ENCODE data around the gene PPP2R5E. TPM values are rescaled to one million over a fixed set of nuclear protein-coding genes. Genes with fewer than 3 reads are reported as not detected.
A peak's percentile ranks its signal among the peaks of the same experiment; 100 is the strongest.
"Not testable (repeated sequence)": the region's sequence is repeated elsewhere in the genome, so short reads cannot be mapped to it uniquely, and the experiment has no call there.

PPP2R5E gene
- total and polyA plus RNA-seq, 8 donors: 7.2 to 32.9 (median 14.2) TPM

- H3K27me3 ChIP-seq: no peaks in the 10 kb centered on the region
- no peak overlapping the region for H3K27ac ChIP-seq
- DNase-seq: peak in 1 of 2 donors; percentile 39
- intact Hi-C loops (cut with DNase I; ENCODE audit: low total_unique reads): no loop called here
- WGBS, 5 donors: 75 to 86% (median 79%) methylated on average over 4 of the region's 4 CpGs
- peaks cover 21 to 99% (median 90%) of the 10 kb centered on the region in 4 donors for H3K36me3 ChIP-seq
- no peaks in the 10 kb centered on the region for H3K4me1 ChIP-seq
- H3K4me3 ChIP-seq: no peak overlapping the region
- no peaks in the 10 kb centered on the region for H3K9me3 ChIP-seq
- TF ChIP-seq POLR2AphosphoS5 (IDR thresholded peaks at IDR 0.05) (no peak), CTCF (IDR thresholded peaks at IDR 0.05) (no peak), POLR2A (IDR thresholded peaks at IDR 0.05) (no peak), EP300 (IDR thresholded peaks at IDR 0.05) (no peak)
Measured at GRCh38 chr14:63383776-63384367, 159.3 kb downstream of the PPP2R5E start.

DNA sequence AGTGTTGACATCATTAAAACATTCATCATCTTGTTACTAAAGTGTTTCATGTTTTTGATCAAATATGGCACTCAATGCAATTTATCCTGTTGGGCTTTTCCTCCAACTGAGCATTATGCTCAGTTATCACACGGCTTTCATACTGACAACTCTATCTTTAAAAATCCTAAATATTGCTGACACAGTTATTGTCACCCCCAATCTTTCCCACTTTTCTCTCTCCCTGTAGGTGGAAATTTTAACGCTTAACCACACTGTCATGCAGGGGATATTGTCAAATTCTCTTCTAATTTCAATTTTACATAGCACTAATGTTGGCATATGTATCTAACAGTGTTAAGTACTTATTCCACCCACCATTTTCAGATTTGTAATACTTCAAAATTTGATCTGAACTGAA lies 164.7 kb downstream of the PPP2R5E start:
- Histone ChIP-seq H3K36me3 (peaks cover 14 to 82% (median 52%) of the 10 kb centered on the region in 4 donors), H3K4me1 (no peaks in the 10 kb centered on the region), H3K27me3 (no peaks in the 10 kb centered on the region), H3K27ac (no peak overlapping the region), H3K9me3 (no peaks in the 10 kb centered on the region), H3K4me3 (no peak overlapping the region)
- intact Hi-C loops (cut with DNase I; ENCODE audit: low total_unique reads): no loop called here
- TF ChIP-seq POLR2AphosphoS5 (IDR thresholded peaks at IDR 0.05) (no peak), CTCF (IDR thresholded peaks at IDR 0.05) (no peak), EP300 (IDR thresholded peaks at IDR 0.05) (no peak), POLR2A (IDR thresholded peaks at IDR 0.05) (no peak)
- 95 to 100% (median 97%) methylated on average over 2 of the region's 2 CpGs for WGBS, 5 donors
- no peak for DNase-seq

- no peaks in the 10 kb centered on the region for H3K9me3 ChIP-seq
- TF ChIP-seq EP300 (IDR thresholded peaks at IDR 0.05) (no peak), POLR2A (IDR thresholded peaks at IDR 0.05) (no peak), CTCF (IDR thresholded peaks at IDR 0.05) (no peak), POLR2AphosphoS5 (IDR thresholded peaks at IDR 0.05) (no peak)
- H3K4me1 ChIP-seq: no peaks in the 10 kb centered on the region
- no peaks in the 10 kb centered on the region for H3K27me3 ChIP-seq
- 56 to 71% (median 69%) methylated on average over 3 of the region's 3 CpGs for WGBS, 5 donors
- H3K36me3 ChIP-seq: peaks cover 8 to 64% (median 41%) of the 10 kb centered on the region in 4 donors
- no peak overlapping the region for H3K4me3 ChIP-seq
- no peak overlapping the region for H3K27ac ChIP-seq
- DNase-seq: no peak
- intact Hi-C loops (cut with DNase I; ENCODE audit: low total_unique reads): no loop called here
Measured at GRCh38 chr14:63375769-63376168, 167.4 kb downstream of the PPP2R5E start.

DNA sequence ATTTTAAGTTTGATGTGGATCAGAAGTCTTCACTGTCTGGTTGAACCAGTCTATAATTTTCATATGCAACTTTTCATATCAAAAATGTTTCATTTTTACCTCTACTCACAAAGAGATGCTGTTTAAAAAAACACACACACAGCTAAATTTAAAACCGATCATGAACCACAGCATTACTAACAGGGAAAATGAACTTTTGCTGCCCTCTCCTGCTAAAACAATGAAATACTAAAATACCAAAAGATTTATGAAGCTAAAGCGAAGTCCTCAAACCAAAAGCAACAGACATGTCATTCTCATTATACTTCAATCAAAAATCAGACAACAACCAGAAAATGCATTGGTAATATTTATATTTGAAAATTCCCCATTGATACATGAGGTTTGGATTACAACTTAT lies 171.6 kb downstream of the PPP2R5E start:
- H3K27ac ChIP-seq; H3K4me1 ChIP-seq; intact Hi-C loops (cut with DNase I; ENCODE audit: low total_unique reads); H3K4me3 ChIP-seq; H3K27me3 ChIP-seq: not testable (repeated sequence)
- peak in 1 of 2 donors; percentile 17 for DNase-seq
- Histone ChIP-seq H3K36me3 (peaks cover 7 to 35% (median 29%) of the 10 kb centered on the region in 4 donors), H3K9me3 (peaks cover 0 to 14% (median 5%) of the 10 kb centered on the region in 4 donors)
- 64 to 84% (median 73%) methylated on average over 2 of the region's 2 CpGs for WGBS, 5 donors

DNA sequence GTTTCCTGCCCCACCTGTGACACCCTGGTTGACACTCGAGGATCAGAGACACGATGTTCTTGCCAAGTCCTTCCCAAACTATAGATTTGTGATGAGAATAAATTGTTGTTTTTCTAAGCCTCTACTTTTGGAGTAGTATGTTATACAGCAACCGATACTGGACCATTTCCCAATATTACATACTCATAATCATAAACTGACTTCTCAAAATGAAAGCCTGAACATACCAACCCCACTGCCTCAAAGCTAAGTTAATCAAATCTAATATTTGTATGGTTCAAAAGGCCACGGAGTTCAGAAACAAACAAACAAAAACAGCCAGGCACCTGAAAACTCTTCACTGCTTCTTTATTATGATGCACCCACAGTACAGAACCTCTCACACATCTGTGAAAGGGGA lies 172.1 kb downstream of the PPP2R5E start:
- Histone ChIP-seq H3K4me3 (no peak overlapping the region), H3K36me3 (peaks cover 7 to 34% (median 28%) of the 10 kb centered on the region in 4 donors), H3K4me1 (no peaks in the 10 kb centered on the region), H3K27ac (no peak overlapping the region), H3K27me3 (no peaks in the 10 kb centered on the region), H3K9me3 (peaks cover 0 to 14% (median 5%) of the 10 kb centered on the region in 4 donors)
- intact Hi-C loops (cut with DNase I; ENCODE audit: low total_unique reads): no loop called here
- 81 to 95% (median 85%) methylated on average over 4 of the region's 4 CpGs for WGBS, 5 donors
- no peak for DNase-seq
- no peak for TF ChIP-seq POLR2A (IDR thresholded peaks at IDR 0.05)
- TF ChIP-seq EP300 (IDR thresholded peaks at IDR 0.05): no peak
- no peak for TF ChIP-seq POLR2AphosphoS5 (IDR thresholded peaks at IDR 0.05)
- no peak for TF ChIP-seq CTCF (IDR thresholded peaks at IDR 0.05)
